ENCODE data around the gene ATXN7.

The ATXN7 gene

DNA sequence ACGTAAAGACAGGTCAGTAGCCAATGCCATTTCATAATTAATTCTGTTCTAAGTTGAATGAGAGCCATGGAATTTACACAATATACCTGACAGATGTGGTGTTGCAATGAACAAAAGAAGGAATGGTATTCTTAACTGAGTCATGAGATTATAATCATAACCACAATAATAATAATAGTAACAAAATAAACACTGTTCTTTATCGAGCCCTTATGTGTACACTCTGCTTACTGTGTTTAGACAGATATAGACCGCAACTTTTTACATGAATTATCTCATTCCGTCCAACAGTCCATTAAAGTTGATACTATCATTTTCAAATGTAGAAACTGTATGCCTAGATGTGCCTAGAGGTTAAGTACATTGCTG, 76.7 kb downstream of the ATXN7 start:
- no peak for DNase-seq

DNA sequence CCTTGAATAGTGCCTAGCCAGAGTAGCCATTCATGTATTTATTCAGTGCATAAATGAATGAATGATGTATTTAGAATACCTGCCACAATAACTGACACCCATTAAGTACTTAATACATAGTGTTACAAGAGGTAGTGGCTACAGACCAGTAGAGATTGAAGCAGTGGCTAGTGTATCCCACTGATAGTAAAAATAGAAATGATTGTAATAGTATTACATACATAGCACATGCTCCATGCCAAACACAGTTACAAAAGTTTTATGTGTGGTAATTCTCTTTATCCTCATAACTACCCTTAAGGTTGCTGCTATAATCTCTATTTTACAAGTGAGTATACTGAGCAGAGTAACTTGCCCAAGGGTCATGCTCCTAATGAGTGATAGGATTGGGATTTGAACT, 78.9 kb downstream of the ATXN7 start:
- DNase-seq: no peak

DNA sequence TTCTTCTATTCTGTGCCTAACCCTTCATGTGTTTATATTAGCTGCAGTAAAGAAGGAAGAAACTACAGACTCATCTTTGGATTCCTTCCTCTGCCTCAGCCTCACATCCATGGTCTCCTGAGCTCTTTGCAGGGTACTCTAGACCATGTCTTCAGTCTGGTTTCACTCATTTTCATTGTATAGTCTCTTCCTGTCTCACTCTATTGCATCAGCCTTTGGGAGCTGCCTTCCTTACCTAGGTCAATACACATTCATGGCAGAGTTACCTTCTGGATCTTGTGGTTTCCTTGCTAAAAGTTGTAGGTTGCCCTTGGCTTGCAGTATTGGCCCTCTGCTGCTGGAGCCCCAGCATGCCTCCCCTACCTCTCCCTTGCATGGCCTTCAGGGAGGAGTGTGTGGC, 80.0 kb downstream of the ATXN7 start:
- no peak for DNase-seq

DNA sequence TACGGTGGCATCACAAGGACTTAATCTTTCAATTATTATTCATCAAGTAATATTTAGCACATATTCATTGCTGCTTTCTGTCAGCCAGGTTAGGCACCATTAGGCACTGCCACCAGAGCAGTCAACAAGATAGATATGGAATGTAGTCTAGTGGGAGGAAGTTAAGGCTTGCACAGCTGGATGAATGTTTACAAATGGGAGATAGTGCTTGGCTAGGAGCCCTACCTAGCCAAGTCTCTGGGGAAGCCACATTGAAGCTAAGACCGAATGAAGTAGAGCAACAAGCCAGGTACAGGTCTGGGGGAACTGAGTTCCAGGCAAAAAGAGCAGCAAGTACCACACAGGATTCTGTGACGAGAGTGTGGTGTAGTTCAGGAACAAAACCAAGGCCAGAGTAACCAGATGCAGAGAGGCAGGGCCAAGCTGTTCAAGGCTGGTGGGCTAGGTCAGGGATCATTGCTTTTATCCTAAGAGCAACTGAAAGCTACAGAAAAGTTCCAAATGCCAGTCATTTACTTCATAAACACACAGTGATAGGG, 82.0 kb downstream of the ATXN7 start:
- DNase-seq: no peak

DNA sequence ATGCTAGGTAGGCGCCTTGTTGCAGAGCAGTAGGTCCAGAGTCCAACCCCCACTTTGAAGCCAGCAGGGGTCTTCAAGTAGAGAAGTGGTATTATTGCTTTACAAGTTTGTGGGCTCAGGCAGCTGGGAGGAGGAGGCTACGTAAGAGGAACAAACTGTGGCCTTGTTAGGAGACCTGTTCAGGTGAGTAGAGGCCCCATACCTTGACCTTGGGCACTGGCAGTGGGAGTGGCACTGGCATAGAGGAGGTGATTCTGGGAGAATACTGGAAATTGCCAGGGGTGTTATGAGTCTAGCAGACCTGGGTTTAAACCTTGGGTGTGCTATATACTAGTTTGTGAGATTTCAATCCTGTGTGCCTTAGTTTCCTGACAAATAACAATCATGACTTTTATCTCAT, 83.1 kb downstream of the ATXN7 start:
- no peak for DNase-seq

DNA sequence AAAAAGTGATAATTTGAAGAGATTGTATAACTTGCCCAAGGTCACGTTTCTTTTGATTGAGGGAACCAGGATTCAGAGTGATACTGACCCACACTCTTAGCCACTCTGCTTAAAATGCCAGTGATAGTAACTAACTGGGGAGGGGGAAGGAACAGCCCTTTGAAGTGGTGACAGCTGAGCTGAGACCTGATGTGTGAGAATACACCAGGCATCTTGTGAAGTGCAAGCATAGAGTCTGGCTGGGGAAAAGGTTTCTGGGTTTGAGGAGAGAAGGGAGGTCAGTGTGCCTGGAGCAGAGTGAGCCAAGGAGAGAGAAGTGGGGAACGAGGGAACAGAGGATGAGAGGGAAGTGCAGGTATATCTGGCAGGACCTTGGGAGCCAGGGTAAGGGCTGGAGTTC, 83.9 kb downstream of the ATXN7 start:
- no peak for DNase-seq

DNA sequence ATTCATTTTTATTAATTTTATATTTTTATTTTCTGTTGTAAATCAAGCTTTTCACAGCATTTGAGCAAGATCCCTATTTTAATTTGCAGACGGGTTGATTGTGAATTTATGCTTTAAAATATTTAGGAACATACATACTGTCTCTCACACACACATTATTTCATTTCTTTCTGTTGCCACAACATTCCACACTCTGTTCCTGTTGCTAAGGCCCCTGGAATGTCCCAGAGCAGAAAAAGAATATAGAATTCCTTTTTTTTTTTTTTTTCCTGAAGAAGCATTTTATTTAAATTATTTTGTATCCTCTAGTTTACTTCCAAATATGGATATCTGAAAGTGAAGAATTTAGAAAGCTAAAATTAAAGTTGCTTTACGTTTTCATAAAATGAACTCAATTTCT, 85.3 kb downstream of the ATXN7 start:
- DNase-seq: no peak

DNA sequence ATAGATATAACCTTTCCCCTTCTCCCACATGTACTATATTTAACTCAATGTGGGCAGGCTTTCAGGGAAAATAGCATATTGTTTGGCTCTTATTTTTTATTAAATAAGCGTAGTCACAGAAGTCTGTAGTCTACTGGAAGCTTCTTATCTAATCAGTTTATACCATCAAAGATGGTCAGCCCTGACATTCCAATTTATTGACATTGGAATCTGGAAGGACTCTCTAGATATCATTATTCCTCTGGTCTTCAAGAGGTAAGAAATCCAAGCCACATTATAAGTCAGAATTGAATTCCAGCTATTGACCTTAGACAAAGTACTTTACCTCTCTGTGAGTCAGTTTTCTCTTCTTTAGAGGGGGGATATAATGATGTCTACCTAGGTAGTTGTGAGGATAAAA, 87.0 kb downstream of the ATXN7 start:
- no peak for DNase-seq

DNA sequence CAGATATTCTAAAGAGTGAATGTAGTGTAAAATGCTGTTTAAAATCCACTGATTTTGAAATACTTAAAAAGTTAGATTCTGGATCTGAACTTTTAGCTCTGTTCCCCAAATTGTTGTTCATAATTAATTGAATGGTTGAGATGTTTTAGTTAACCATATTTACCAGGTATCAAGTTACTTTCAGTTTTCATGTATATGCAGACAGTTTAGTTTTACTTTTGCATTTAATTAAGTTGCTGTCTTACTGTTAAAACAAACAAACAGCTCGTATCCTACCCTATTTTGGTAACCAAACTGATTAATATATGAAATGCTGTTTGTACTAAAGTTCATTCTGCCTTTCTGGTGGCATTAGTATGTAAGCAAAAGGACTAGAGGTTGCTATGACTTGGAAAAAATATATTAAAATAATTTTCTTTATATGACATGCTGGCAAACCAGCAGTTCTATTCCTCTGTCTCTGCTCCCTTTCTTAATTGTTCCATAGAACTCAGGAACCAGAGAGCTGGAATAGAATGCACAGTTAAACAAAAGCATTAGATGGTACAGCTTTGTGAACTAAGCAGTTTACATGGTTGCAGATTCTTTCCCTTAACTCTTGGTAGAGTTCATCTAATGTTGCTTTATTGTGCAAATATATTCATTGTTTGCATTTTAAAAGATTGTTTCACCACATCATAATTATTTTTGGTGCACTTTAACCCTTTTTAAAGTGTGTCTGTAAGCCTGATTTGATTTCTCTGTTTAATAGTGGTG, 88.0 kb downstream of the ATXN7 start:
- DNase-seq: no peak

DNA sequence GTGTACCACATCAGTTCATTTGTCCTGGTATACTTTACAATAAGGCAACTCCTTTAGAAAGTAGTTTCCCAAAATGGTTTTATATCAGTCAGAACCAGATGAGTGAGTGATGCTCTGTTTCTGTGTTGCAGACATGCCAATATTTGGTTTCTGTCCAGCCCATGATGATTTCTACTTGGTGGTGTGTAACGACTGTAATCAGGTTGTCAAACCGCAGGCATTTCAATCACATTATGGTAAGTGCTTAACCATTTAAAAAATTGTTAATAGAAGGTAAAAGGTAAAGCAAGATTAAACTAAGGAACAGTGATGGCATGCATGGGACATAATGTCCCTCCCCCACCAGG, 88.6 kb downstream of the ATXN7 start:
- no peak for DNase-seq

DNA sequence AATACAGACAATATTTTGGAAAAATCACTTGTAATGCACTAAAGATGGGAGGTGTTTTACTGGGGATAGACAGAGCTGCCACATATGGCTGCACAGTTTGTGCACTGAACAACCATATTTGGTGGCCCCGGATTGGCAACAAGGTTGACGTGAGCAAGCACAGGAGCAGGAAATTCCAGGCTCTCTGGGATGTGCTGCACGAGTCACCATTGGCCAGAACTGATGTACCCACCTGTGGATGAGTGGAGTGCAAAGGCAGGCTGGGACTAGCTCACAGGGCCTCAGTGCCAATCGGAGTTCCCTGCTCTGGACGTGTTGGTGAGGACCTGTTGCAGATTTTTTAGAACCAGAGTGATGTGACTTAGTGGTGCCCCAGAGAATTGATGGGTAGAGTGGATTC, 90.5 kb downstream of the ATXN7 start:
- DNase-seq: no peak

DNA sequence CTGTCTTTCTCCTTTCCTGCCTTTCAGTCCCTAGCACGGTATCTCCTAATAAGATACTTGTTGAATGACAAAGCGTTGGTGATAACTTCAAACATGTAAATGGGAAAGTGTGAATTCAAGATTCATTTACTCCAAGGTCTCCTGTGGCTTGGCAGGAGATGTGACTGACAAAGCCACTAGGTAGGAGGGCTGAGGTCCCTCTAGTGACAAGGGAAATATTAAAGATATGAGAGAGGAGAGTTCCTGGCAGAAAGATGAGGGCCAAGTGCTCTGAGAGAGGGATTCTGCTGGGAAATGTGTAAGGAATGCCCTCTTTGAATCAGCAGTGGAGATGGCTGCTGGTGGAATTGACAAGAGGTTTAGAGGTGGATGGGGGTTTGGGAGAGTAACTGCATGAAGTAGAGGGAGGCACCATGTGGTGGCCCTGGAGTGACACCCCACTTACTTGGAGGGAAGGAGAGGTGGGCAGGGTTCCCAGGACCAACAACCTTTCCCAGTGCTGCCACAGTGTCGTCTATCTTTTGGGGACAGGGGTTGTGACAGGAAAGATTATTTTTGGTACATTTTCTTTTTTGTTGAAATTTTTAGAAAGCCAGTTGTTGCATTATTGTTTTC, 91.5 kb downstream of the ATXN7 start:
- DNase-seq: no peak

DNA sequence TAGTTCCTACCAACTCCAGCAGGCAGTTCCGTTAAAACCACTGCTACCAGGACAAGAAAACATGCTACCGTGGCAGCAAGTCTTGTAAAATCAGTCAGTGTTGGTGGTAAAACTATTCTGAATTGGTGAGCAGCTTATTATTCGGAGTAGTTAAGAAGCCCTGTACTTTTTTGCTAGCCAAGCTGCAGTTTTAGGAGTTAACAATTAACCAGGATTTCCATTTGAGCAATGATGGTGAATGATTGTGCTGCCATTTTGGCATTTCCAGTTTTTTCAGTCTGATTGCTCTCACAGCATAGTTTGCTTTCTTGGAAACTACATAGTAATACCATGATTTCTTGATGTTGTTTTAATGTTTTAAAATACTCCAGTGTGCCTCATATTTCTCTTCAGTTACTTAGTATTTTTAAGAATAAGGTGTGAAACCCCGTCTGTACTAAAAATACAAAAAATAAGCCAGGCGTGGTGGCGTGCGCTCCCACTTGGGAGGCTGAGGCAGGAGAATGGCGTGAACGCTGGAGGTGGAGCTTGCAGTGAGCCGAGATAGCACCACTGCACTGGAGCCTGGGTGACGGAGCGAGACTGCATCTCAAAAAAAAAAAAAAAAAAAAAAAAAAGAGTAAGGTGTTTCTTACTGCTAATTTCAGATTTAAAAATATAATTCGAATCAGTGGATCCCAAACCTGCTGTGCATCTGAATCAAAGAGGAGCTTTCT, 92.3 kb downstream of the ATXN7 start:
- DNase-seq: no peak

DNA sequence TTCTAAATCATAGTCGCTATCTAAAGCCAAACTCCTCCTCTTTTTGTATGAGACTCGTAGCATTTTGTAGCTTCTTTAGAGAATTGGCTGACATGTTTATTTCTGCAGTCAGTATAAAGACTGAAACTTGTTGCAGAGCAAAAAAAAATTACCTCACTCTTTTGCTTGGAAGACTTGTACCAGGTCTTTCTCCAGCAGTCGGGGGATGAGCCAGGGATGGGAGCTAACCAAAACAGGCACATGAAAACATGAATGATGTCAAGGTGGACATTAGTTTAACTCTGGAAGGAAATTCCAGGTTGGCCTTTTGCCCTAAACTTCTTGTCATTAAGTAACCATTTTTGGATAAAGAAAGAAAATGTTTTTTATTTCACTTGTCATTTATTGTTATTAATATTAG, 95.5 kb downstream of the ATXN7 start:
- no peak for DNase-seq

DNA sequence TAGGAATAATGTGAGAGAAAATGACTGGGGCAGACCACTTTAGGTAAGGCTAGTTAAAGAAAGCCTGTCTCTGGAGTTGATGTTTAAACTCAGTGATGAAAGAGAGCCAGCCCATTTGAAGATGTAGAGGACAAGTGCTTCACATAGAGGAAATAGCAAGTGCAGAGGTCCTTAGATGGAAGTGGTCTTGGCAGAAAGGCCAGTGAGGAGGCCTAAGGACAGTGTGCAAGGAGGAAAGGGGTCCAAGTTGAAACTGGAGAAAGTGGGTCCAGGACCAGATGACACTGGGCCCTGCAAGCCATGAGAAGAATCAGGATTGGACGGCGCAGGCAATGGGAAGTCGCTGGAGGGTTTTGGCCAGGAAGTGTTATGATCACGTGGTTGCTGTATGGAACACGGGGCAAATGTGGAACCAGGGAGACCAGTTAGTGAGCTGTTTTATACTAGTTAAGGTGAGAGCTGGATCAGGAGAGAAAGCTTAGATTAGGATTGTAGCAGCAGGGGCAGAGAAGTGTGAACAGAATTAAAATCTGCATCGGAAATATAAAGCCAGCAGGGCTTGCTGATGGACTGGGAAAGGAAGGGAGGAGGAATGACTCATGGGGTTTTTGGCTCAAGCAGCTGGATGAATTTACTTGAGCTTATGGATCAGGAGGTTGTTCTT, 96.5 kb downstream of the ATXN7 start:
- DNase-seq: no peak

DNA sequence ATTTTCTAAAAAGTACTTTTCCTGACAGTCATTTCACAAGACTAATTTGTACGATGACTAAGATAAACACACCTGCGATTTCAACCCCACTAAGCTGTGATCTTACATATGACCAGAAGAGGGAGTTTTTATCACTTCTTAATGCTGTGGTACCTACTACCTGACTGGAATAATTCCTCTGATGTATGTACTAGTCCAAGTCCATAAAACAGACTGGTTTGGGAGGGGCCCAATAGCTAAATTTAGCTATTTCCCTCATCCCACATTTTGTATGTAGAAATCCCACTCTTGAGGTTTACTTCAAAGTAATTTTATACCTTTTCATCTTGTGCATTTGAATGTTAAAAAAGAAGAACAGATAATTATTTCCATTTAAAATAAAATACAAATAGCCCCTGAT, 98.2 kb downstream of the ATXN7 start:
- peak in 1 of 2 donors; percentile 75 for DNase-seq

DNA sequence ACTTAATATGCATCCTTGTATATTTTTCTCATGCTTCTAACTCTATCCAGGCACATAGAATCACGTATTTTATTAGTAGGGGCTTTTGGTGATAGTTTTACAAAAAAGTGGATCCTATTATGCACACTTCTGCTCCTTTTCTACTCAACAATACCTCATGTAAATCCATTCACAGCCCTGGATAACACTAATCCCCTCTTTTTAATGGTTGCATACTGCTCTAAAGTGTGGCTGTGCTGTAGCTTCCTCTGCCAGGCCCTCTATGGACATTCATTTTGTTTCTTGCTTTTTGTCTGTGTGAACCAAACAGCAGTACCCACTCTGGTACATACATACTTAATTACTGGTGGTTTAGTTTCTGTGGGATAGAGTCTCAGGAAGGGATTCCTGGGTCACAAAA, 99.8 kb downstream of the ATXN7 start:
- no peak for DNase-seq

DNA sequence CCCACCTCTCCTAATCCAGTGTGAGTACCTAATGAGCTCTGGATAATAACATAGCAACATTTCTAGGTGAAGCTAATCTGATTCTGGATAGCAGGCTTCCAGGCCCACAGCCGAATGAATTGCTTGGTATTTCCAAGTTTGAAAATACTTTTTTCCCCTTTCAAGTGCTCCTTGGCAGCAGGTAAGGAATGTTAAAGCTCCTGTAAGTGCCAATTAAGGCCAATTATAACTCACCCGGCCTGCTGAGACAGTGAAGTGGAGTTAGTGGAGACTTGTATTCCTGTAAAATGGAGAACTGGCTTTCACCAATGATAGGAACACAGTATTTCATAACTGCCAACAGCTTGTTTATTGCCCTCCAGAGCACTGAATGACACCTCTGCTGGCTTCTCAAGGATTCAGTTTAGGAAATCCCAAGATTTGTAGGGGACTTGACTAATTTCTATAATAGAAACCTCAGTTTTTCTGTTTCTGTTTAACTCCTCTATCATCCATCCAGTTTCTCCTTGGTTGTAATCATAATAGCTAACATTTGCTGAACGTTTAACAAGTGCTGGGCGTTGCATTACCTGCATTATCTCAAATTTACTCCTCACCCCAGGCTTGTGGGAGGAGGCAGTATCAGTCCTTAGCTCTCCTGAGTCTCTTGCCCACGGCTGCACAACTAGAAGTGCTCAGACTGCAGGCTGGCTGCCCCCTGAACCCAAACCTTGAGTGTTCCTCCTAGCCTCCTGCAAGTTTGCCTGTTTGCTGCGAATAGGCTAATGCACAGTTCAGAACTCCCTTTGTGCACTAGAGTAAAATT, 101.2 kb downstream of the ATXN7 start:
- no peak for DNase-seq

DNA sequence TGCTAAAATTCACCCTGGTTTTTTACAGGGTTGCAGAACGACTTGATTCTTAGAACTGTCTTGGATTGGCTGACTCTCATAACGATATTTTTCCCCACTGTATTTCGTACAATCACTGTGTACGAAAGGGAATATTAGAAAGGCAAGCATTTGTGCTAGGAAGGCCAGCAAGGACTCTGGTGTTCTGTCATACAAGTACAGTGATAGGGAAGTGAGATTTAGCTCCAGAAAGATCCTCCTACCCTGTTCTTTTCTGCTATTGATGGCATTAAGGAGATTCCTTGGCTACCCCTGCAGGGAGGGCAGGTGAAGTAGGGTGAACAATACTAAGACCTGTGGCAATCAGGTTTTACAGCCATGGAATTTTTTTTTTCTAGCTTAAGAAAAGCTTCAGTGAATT, 102.3 kb downstream of the ATXN7 start:
- no peak for DNase-seq

DNA sequence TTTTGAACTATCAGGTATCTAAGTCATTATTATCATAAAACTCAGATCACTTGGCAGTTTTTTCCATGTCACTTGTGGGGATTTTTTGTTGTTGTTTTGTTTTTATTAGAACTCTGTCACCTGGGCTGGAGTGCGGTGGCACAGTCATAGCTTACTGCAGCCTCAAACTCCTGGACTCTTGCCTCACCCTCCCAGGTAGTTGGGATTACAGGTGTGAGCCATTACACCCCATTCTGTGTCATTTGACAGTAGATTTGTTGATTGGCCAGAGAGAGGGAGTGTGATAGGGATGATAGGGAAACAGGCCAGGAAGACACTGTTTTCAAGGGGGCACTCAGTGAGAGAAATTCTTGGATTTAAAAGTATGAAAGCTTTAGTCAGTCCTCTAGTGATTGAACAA, 103.2 kb downstream of the ATXN7 start:
- DNase-seq: no peak

DNA sequence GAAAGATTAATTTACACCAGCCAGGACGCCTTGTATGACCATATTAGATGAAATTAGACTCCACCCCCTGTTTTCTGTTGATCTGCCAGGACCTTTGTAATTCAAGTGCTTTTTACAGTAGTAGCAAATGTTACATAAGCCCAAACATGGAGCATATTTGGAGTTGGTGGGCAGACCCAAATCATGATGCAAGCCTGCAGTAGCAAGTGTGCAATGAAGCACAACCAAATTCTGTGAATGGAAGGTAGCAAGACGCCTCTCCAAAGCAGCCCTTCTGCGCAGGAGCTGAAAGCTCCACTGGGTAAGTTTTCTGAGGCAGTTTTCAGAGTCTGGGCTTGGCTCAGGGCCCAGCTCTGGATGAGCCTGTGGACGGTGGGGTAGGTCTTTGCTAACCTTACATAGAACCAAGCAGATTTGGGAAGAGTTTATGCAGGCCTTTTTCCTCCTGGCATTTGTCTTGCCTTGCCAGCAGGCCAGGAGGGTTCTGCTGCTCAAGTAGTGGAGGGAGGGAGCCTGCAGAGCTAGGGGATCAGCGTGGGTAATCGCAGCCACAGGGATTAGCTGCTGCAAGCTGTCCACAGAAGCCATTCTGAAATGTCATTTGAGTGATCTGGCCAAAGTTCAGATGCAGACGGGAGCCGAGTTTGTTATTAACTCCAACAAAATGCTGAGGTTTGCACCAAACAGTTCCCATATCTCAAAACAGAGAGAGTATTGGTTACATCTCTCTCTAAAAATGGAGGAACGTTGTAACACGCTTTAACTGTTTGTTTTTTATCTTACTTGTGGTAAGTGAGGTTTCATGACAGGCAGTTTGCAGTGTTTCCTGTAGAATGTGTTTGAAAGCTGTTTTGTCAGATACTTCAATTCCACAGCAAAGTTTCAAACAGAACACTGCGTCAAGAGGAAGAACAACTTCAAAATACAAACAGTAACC, 104.3 kb downstream of the ATXN7 start:
- peak; percentile 36 to 76 for DNase-seq

All from CD4-positive, alpha-beta T cell treated with Interleukin-1 beta for 1 hour (primary cell).